Esophagus squamous epithelium (tissue), 5 donors: ENCODE results near the gene UBE4A. TPM values are rescaled to one million over a fixed set of nuclear protein-coding genes. Genes with fewer than 3 reads are reported as not detected.
"Not testable (repeated sequence)": the region's sequence is repeated elsewhere in the genome, so short reads cannot be mapped to it uniquely, and the experiment has no call there.

Experiments
- DNase-seq: peaks from one replicate; lab custom pipeline; 2025; lab: John Stamatoyannopoulos, UW
- H3K27ac ChIP-seq, 4 donors: fragments of 200-600 bp; sonication (generic); one replicate each; pipeline ENCODE4 v1.5.1; 2016 to 2019; ENCODE audit warnings: mild to moderate bottlenecking in 1 of 4
- H3K27me3 ChIP-seq, 4 donors: fragments of 200-600 bp; sonication (generic); 1 replicate in 3 of 4; 2 replicates in 1 of 4; pipeline versions ENCODE4 v1.5.1 to v1.6.0; 2017 to 2021; ENCODE audit warnings: antibody characterized with exemption in 1 of 4
- H3K36me3 ChIP-seq, 3 donors: fragments of 200-600 bp; sonication (generic); one replicate each; pipeline ENCODE4 v1.5.1; 2016 to 2019
- H3K4me1 ChIP-seq, 3 donors: fragments of 200-600 bp; sonication (generic); one replicate each; pipeline ENCODE4 v1.5.1; 2017 to 2019
- H3K4me3 ChIP-seq, 4 donors: fragments of 200-600 bp; sonication (generic); 1 replicate in 3 of 4; 2 replicates in 1 of 4; pipeline ENCODE4 v1.5.1; 2016 to 2019; ENCODE audit warnings: mild to moderate bottlenecking in 2 of 4, moderate library complexity in 1 of 4
- H3K9me3 ChIP-seq, 3 donors: fragments of 200-600 bp; sonication (generic); one replicate each; pipeline ENCODE4 v1.5.1; 2016 to 2019
- POLR2A ChIP-seq, 4 donors: fragments of 450-650 bp; IDR thresholded peaks; one replicate each; pipeline ENCODE4 v1.6.1; 2017; ENCODE audit warnings: antibody characterized with exemption in 4 of 4, mild to moderate bottlenecking in 4 of 4, moderate library complexity in 3 of 4
- WGBS, 2 donors: methylation state at CpG; one replicate each; pipeline ENCODE4 v1.1.5; 2018; 5-methylcytosine and 5-hydroxymethylcytosine counted together
- intact Hi-C: fragments of 100-400 bp; cut with DNase I; formaldehyde crosslinking; loops from one replicate; pipeline ENCODE4 v1.15.0; 2022
- total RNA-seq, 4 donors: library from RNA; depleted of rRNA; stranded (reverse); fragments of >200 nt; gene quantifications; one replicate each; pipeline ENCODE4 v1.1.0, GENCODE V29; 2016
- TF ChIP-seq, protein P1 (sequence below), 6 experiments: fragments of 450-650 bp in 4 of 6; fragments of 200-600 bp in 2 of 6; sonication (generic) in 2 of 6; IDR thresholded peaks; one replicate each; pipeline ENCODE4 v1.5.1; 2016 to 2019; ENCODE audit warnings: antibody characterized with exemption in 6 of 6, mild to moderate bottlenecking in 4 of 6, moderate library complexity in 4 of 6
- donor health status: DM: yes; HTN: yes; CAD: no.

The UBE4A gene
- total RNA-seq, 4 donors from 2014 or later: 21.9 to 36.0 (median 33.2) TPM

DNA sequence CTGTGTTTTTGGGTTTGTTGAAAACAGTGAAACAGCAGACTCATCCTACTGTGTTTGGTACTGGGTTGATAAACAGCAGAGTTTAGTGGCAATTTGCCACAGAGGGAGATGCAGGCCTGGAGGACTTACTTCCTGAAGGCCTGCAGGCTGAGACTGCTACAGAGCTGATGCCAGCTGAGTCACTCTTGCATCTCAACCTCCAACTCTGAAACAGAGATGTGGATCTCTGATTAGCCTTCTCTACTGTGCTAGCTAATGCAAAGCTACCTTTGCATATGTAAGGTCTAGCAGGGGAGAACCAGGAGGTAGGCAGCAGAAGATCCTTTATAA lies 56.3 kb downstream of the UBE4A start:
- no peak for TF ChIP-seq POLR2A (IDR thresholded peaks at IDR 0.05)
- TF ChIP-seq, protein P1, sequence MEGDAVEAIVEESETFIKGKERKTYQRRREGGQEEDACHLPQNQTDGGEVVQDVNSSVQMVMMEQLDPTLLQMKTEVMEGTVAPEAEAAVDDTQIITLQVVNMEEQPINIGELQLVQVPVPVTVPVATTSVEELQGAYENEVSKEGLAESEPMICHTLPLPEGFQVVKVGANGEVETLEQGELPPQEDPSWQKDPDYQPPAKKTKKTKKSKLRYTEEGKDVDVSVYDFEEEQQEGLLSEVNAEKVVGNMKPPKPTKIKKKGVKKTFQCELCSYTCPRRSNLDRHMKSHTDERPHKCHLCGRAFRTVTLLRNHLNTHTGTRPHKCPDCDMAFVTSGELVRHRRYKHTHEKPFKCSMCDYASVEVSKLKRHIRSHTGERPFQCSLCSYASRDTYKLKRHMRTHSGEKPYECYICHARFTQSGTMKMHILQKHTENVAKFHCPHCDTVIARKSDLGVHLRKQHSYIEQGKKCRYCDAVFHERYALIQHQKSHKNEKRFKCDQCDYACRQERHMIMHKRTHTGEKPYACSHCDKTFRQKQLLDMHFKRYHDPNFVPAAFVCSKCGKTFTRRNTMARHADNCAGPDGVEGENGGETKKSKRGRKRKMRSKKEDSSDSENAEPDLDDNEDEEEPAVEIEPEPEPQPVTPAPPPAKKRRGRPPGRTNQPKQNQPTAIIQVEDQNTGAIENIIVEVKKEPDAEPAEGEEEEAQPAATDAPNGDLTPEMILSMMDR (IDR thresholded peaks at IDR 0.05): no peak
- Histone ChIP-seq H3K27me3 (no peaks in the 10 kb centered on the region), H3K36me3 (peaks cover 0 to 22% (median 0%) of the 10 kb centered on the region in 3 donors), H3K4me1 (peaks cover 0 to 11% (median 0%) of the 10 kb centered on the region in 3 donors), H3K9me3 (no peaks in the 10 kb centered on the region), H3K27ac (no peak overlapping the region), H3K4me3 (no peak overlapping the region)
- intact Hi-C loops: no loop called here
- DNase-seq: no peak

DNA sequence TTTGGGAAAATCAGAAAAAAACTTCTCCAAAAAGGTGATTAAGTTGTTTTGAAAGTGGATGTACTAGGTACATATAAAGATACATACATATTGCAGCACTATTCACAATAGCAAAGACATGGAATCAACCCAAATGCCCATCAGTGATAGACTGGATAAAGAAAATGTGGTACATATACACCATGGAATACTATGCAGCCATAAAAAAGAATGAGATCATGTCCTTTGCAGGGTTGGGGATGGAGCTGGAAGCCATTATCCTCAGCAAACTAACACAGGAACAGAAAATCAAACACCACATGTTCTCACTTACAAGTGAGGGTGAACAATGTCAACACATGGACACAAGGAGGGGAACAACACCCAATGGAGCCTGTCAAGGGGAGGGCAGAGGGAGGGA lies 57.5 kb downstream of the UBE4A start:
- DNase-seq, H3K27ac ChIP-seq, H3K4me3 ChIP-seq, H3K9me3 ChIP-seq, intact Hi-C loops, H3K27me3 ChIP-seq: not testable (repeated sequence)
- H3K36me3 ChIP-seq: peaks cover 0 to 18% (median 0%) of the 10 kb centered on the region in 3 donors
- H3K4me1 ChIP-seq: peaks cover 0 to 11% (median 0%) of the 10 kb centered on the region in 3 donors

DNA sequence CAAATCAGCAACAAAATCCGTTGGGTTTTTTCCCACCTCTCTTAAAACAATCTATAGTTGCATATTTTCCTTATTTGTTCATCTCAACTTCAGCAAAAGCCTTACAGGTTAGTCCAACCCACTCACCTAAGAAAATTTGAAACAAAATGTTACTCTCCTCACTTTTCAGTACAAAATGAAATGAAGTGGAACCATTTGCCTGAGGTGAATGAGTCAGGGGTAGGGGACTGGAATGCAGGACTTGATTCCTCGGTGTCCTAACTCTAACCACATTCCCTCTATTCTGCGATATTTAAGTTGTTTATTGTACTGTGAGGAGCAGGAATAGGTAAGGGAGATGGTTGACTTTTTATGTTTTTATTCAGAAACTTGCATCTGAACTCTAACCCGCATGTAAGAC lies 58.4 kb downstream of the UBE4A start:
- Histone ChIP-seq H3K4me1 (peaks cover 0 to 11% (median 0%) of the 10 kb centered on the region in 3 donors), H3K27me3 (no peaks in the 10 kb centered on the region), H3K36me3 (peaks cover 0 to 18% (median 0%) of the 10 kb centered on the region in 3 donors), H3K27ac (no peak overlapping the region), H3K9me3 (no peaks in the 10 kb centered on the region), H3K4me3 (no peak overlapping the region)
- DNase-seq: no peak
- no peak for TF ChIP-seq POLR2A (IDR thresholded peaks at IDR 0.05)
- TF ChIP-seq, protein P1 (IDR thresholded peaks at IDR 0.05): no peak
- intact Hi-C loops: no loop called here
- WGBS, 2 donors: 62 to 73% methylated on average over 4 of the region's 4 CpGs

DNA sequence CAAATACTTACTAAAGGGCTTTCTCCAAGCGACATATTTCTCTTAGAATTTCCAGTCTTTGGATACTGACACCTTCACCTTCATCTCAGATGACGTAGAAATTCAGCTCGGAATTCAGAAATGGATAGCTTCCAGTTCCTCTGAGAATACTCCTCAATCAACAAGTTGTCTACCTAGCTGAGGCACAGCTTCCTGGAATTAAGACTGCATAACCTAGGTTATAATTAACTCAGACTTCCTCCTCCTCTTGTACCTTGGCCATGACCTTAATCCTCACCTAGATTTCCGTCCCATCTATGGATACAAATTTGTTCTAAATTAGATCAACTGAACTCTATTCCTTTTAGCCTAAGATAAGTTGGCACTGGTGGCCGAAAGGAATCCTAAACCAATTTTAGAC lies 59.4 kb downstream of the UBE4A start:
- Histone ChIP-seq H3K9me3 (no peaks in the 10 kb centered on the region), H3K4me3 (no peak overlapping the region), H3K27me3 (no peaks in the 10 kb centered on the region), H3K4me1 (peaks cover 0 to 11% (median 0%) of the 10 kb centered on the region in 3 donors), H3K27ac (no peak overlapping the region), H3K36me3 (peaks cover 0 to 12% (median 0%) of the 10 kb centered on the region in 3 donors)
- WGBS, 2 donors: 89 to 91% methylated on average over 5 of the region's 5 CpGs
- DNase-seq: no peak
- intact Hi-C loops: no loop called here
- no peak for TF ChIP-seq POLR2A (IDR thresholded peaks at IDR 0.05)
- TF ChIP-seq, protein P1 (IDR thresholded peaks at IDR 0.05): no peak

DNA sequence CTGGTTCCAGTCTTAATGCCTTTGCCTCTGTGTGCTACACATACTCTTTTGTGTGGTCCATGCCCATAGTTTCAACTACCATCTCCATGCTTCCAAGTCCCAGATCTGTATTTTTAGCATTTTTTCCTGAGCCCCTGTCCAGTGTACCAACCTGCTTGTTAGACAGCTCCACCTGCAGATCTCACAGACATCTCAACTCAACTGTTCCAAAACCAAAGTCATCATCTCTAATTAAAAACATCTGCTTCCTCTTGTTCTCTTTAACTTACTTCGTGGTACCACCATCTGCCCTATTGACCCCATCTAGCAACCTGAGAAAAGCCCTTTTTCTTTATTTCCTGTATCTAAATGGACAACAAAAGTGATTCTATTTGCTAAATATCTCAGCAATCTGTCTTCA lies 68.3 kb downstream of the UBE4A start:
- Histone ChIP-seq H3K27me3 (no peaks in the 10 kb centered on the region), H3K9me3 (no peaks in the 10 kb centered on the region), H3K4me3 (no peak overlapping the region), H3K4me1 (no peaks in the 10 kb centered on the region), H3K27ac (no peak overlapping the region), H3K36me3 (no peaks in the 10 kb centered on the region)
- WGBS, 2 donors: 0 to 4% methylated on average over 1 of the region's 1 CpG
- intact Hi-C loops: no loop called here
- TF ChIP-seq, protein P1 (IDR thresholded peaks at IDR 0.05): no peak
- no peak for TF ChIP-seq POLR2A (IDR thresholded peaks at IDR 0.05)
- DNase-seq: no peak

DNA sequence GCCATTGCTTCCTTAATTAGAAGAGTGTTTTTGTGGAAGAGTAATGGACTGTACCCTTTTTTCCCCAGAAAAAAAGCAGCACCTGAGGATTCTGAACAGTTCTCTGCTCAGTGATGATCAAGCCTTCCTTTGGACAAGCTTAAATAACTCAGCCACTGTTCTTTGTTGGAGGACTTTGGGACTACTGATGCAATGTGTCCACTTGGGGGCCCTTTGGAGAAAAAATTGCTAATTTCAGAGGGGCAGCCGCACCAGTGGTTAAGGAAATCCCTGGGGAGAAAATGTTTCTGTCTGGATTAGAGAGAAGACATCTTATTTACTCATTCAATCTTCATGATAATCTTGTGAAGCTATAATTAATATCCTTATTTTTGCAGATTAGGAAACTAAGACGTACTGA lies 71.6 kb downstream of the UBE4A start:
- H3K36me3 ChIP-seq: no peaks in the 10 kb centered on the region
- WGBS, 2 donors: 86 to 92% methylated on average over 2 of the region's 2 CpGs
- no peak for TF ChIP-seq POLR2A (IDR thresholded peaks at IDR 0.05)
- TF ChIP-seq, protein P1 (IDR thresholded peaks at IDR 0.05): no peak
- no peak for DNase-seq
- no peak overlapping the region for H3K27ac ChIP-seq
- H3K4me1 ChIP-seq: peaks cover 10 to 19% (median 11%) of the 10 kb centered on the region in 3 donors
- H3K27me3 ChIP-seq: no peaks in the 10 kb centered on the region
- intact Hi-C loops: no loop called here
- no peak overlapping the region for H3K4me3 ChIP-seq
- no peaks in the 10 kb centered on the region for H3K9me3 ChIP-seq
